MM.1S (cell line): ENCODE data around the gene MPRIP.

Source experiments
- DNase-seq: peaks from one replicate; pipeline ENCODE4 v3.0.0-alpha.2; 2015
- H2AFZ ChIP-seq: fragments of 300-600 bp; sonication (generic); 2 replicates; pipeline ENCODE4 v1.6.0; 2016; ENCODE audit warnings: antibody characterized with exemption, low read length
- H3F3A ChIP-seq: fragments of 300-600 bp; sonication (generic); 2 replicates; pipeline ENCODE4 v1.6.1; 2016; ENCODE audit warnings: mild to moderate bottlenecking, antibody characterized with exemption, low read length, moderate library complexity, mixed read lengths; ENCODE audit not compliant: insufficient read depth
- H3K27ac ChIP-seq: fragments of 300-600 bp; sonication (generic); 2 replicates; pipeline ENCODE4 v1.5.1; 2016; ENCODE audit warnings: mild to moderate bottlenecking, low read length
- H3K27me3 ChIP-seq: fragments of 300-600 bp; sonication (generic); replicated peaks from 2 replicates; pipeline ENCODE4 v1.6.0; 2016; ENCODE audit warnings: low read length; ENCODE audit not compliant: insufficient read depth
- H3K36me3 ChIP-seq: fragments of 300-600 bp; sonication (generic); replicated peaks from 2 replicates; pipeline ENCODE4 v1.6.1; 2016; ENCODE audit warnings: mild to moderate bottlenecking, low read length, mixed read lengths; ENCODE audit not compliant: insufficient read depth
- H3K4me1 ChIP-seq: fragments of 300-600 bp; sonication (generic); 2 replicates; pipeline ENCODE4 v1.6.1; 2016; ENCODE audit warnings: low read length, mixed read lengths
- H3K4me2 ChIP-seq: fragments of 300-600 bp; sonication (generic); 2 replicates; pipeline ENCODE4 v1.6.0; 2016; ENCODE audit warnings: low read depth, low read length
- H3K4me3 ChIP-seq: fragments of 300-600 bp; sonication (generic); 2 replicates; pipeline ENCODE4 v1.5.1; 2016; ENCODE audit warnings: low read length, mixed read lengths
- H3K79me2 ChIP-seq: fragments of 300-600 bp; sonication (generic); 2 replicates; pipeline ENCODE4 v1.6.1; 2016; ENCODE audit warnings: mixed run types, low read length, mixed read lengths
- H3K9ac ChIP-seq: fragments of 300-600 bp; sonication (generic); 2 replicates; pipeline ENCODE4 v1.6.1; 2016; ENCODE audit warnings: low read length, mixed read lengths
- H3K9me2 ChIP-seq: fragments of 300-600 bp; sonication (generic); replicated peaks from 2 replicates; pipeline ENCODE4 v1.6.1; 2016; ENCODE audit warnings: mild to moderate bottlenecking, low read length, mixed read lengths; ENCODE audit not compliant: insufficient read depth
- H3K9me3 ChIP-seq: fragments of 300-600 bp; sonication (generic); replicated peaks from 2 replicates; pipeline ENCODE4 v1.6.1; 2016; ENCODE audit warnings: mild to moderate bottlenecking, low read length, mixed read lengths; ENCODE audit not compliant: insufficient read depth
- H4K20me1 ChIP-seq: fragments of 300-600 bp; sonication (generic); 2 replicates; pipeline ENCODE4 v1.6.1; 2016; ENCODE audit warnings: mild to moderate bottlenecking, low read length, moderate library complexity, mixed read lengths; ENCODE audit not compliant: insufficient read depth
- CTCF ChIP-seq: fragments of 300-600 bp; sonication (generic); IDR thresholded peaks from 2 replicates; pipeline ENCODE4 v1.5.1; 2016; ENCODE audit warnings: antibody characterized with exemption, low read length, mixed read lengths
- EZH2 ChIP-seq: fragments of 300-600 bp; sonication (generic); optimal IDR thresholded peaks from 2 replicates; pipeline ENCODE3; 2017; ENCODE audit warnings: low read depth, mild to moderate bottlenecking, antibody characterized with exemption, low read length, mixed read lengths
- EZH2phosphoT487 ChIP-seq: fragments of 300-600 bp; sonication (generic); IDR thresholded peaks from 2 replicates; pipeline ENCODE4 v1.6.1; 2018; ENCODE audit warnings: antibody characterized with exemption, low read length

Gene MPRIP

GRCh38 chr17:17102176-17102575 is 59.9 kb downstream of the MPRIP start:
- no peak for DNase-seq
- TF ChIP-seq EZH2phosphoT487 = no peak
- TF ChIP-seq CTCF = no peak
- TF ChIP-seq EZH2 = no peak
- no peaks in the 10 kb centered on the region for H3K4me1 ChIP-seq
- H3K9ac ChIP-seq = no peak overlapping the region
- H3K9me3 ChIP-seq = no peaks in the 10 kb centered on the region
- H2AFZ ChIP-seq = no peak overlapping the region
- H3K27ac ChIP-seq = no peak overlapping the region
- peaks cover 60% of the 10 kb centered on the region for H3K79me2 ChIP-seq
- H3K27me3 ChIP-seq = no peaks in the 10 kb centered on the region
- no peaks in the 10 kb centered on the region for H3F3A ChIP-seq
- no peaks in the 10 kb centered on the region for H3K36me3 ChIP-seq
- no peaks in the 10 kb centered on the region for H3K9me2 ChIP-seq
- no peak overlapping the region for H3K4me3 ChIP-seq
- H4K20me1 ChIP-seq = no peaks in the 10 kb centered on the region
- H3K4me2 ChIP-seq = no peak overlapping the region

GRCh38 chr17:17103160-17103559 is 60.9 kb downstream of the MPRIP start:
- H3K27ac ChIP-seq = no peak overlapping the region
- H3K4me2 ChIP-seq = no peak overlapping the region
- H3K9ac ChIP-seq = no peak overlapping the region
- DNase-seq = no peak
- no peaks in the 10 kb centered on the region for H3K36me3 ChIP-seq
- H3K27me3 ChIP-seq = no peaks in the 10 kb centered on the region
- H3K79me2 ChIP-seq = peaks cover 63% of the 10 kb centered on the region
- TF ChIP-seq EZH2phosphoT487 (no peak), EZH2 (no peak), CTCF (no peak)
- no peak overlapping the region for H3K4me3 ChIP-seq
- H3K9me3 ChIP-seq = no peaks in the 10 kb centered on the region
- 0 out of 2 replicates have a peak, but pooled peaks cover 3% of the 10 kb centered on the region for H4K20me1 ChIP-seq
- H3F3A ChIP-seq = no peaks in the 10 kb centered on the region
- H2AFZ ChIP-seq = no peak overlapping the region
- H3K4me1 ChIP-seq = no peaks in the 10 kb centered on the region
- H3K9me2 ChIP-seq = no peaks in the 10 kb centered on the region

- H3K9me2 ChIP-seq = no peaks in the 10 kb centered on the region
- H3K27me3 ChIP-seq = no peaks in the 10 kb centered on the region
- H3K4me1 ChIP-seq = no peaks in the 10 kb centered on the region
- no peak overlapping the region for H2AFZ ChIP-seq
- no peak overlapping the region for H3K9ac ChIP-seq
- H3F3A ChIP-seq = no peaks in the 10 kb centered on the region
- H3K4me2 ChIP-seq = no peak overlapping the region
- H3K27ac ChIP-seq = no peak overlapping the region
- peaks cover 69% of the 10 kb centered on the region for H3K79me2 ChIP-seq
- no peak overlapping the region for H3K4me3 ChIP-seq
- no peak for TF ChIP-seq CTCF
- no peak for TF ChIP-seq EZH2
- no peak for TF ChIP-seq EZH2phosphoT487
- DNase-seq = no peak
- 0 out of 2 replicates have a peak, but pooled peaks cover 3% of the 10 kb centered on the region for H4K20me1 ChIP-seq
- no peaks in the 10 kb centered on the region for H3K36me3 ChIP-seq
- no peaks in the 10 kb centered on the region for H3K9me3 ChIP-seq
These were observed 61.8 kb downstream of the MPRIP start for GRCh38 chr17:17104036-17104435.
